SK-N-SH (cell line): ENCODE results near the gene CATSPER4.

Experiments
- POLR2AphosphoS5 ChIP-seq: IDR thresholded peaks from 2 replicates; pipeline ENCODE4 v1.6.1; 2012; ENCODE audit warnings: low read depth, low read length
- TF ChIP-seq, protein P1 (sequence below): IDR thresholded peaks from 2 replicates; pipeline ENCODE4 v1.4.0; 2012; ENCODE audit warnings: low read depth

GRCh38 chr1:26175346-26175745, 15.1 kb upstream of the CATSPER4 start:
- TF ChIP-seq, protein P1, sequence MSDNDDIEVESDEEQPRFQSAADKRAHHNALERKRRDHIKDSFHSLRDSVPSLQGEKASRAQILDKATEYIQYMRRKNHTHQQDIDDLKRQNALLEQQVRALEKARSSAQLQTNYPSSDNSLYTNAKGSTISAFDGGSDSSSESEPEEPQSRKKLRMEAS: no peak
- no peak for TF ChIP-seq POLR2AphosphoS5
